Thyroid gland (tissue), 4 donors: Measurements from ENCODE around the gene RIC8B. TPM values are rescaled to one million over a fixed set of nuclear protein-coding genes. Genes with fewer than 3 reads are reported as not detected.
A peak's percentile ranks its signal among the peaks of the same experiment; 100 is the strongest.

Experiments used
- DNase-seq, 2 donors: peaks; one replicate each; pipeline ENCODE4 v3.0.0-alpha.2; 2019
- H3K27ac ChIP-seq, 3 donors: fragments of 200-600 bp; sonication (generic); 1 replicate in 2 of 3; 2 replicates in 1 of 3; pipeline ENCODE4 v1.5.1; 2016 to 2019; ENCODE audit warnings: mild to moderate bottlenecking in 1 of 3, moderate library complexity in 1 of 3
- H3K27me3 ChIP-seq: fragments of 200-600 bp; sonication (generic); one replicate; pipeline ENCODE4 v1.5.1; 2019
- H3K36me3 ChIP-seq, 2 donors: fragments of 200-600 bp; sonication (generic); one replicate each; pipeline ENCODE4 v1.5.1; 2016 to 2019
- H3K4me1 ChIP-seq, 2 donors: fragments of 200-600 bp; sonication (generic); one replicate each; pipeline ENCODE4 v1.5.1; 2017 to 2019
- H3K4me3 ChIP-seq, 3 donors: fragments of 200-600 bp; sonication (generic); replicated peaks in 1 of 3; 1 replicate in 2 of 3; 2 replicates in 1 of 3; pipeline ENCODE4 v1.5.1; 2016; ENCODE audit warnings: mild to moderate bottlenecking in 1 of 3
- H3K9me3 ChIP-seq: fragments of 200-600 bp; sonication (generic); one replicate; pipeline ENCODE4 v1.5.1; 2017
- CTCF ChIP-seq, 6 experiments: fragments of 200-600 bp in 3 of 6; fragments of 450-650 bp in 3 of 6; sonication (generic) in 3 of 6; IDR thresholded peaks; one replicate each; pipeline ENCODE4 v1.5.1; 2016 to 2019; ENCODE audit warnings: antibody characterized with exemption in 6 of 6, mild to moderate bottlenecking in 2 of 6, inconsistent platforms in 1 of 6, moderate library complexity in 1 of 6
- POLR2A ChIP-seq, 2 donors: fragments of 450-650 bp; IDR thresholded peaks; one replicate each; pipeline ENCODE4 v1.6.1; 2017; ENCODE audit warnings: antibody characterized with exemption in 2 of 2, mild to moderate bottlenecking in 2 of 2, moderate library complexity in 1 of 2
- WGBS, 2 donors: methylation state at CpG; one replicate each; pipeline ENCODE4 v1.1.5; 2017; 5-methylcytosine and 5-hydroxymethylcytosine counted together
- intact Hi-C: fragments of 100-400 bp; cut with DNase I; formaldehyde crosslinking; loops from one replicate; pipeline ENCODE4 v1.15.1; 2023
- total RNA-seq, 4 donors: library from RNA; depleted of rRNA; stranded (reverse); fragments of >200 nt; gene quantifications; one replicate each; pipeline ENCODE4 v1.2.3, GENCODE V29; 2016

RIC8B gene
- total RNA-seq, 4 donors from 2014 or later, result 32.5 to 49.8 (median 41.6) TPM

GRCh38 chr12:106750524-106750923 lies 24.0 kb upstream of the RIC8B start:
- Histone ChIP-seq H3K27ac (no peak overlapping the region), H3K4me1 (no peaks in the 10 kb centered on the region), H3K9me3 (no peaks in the 10 kb centered on the region), H3K4me3 (no peak overlapping the region), H3K36me3 (no peaks in the 10 kb centered on the region), H3K27me3 (no peaks in the 10 kb centered on the region)
- TF ChIP-seq CTCF (IDR thresholded peaks at IDR 0.05) (no peak), POLR2A (IDR thresholded peaks at IDR 0.05) (no peak)
- 86 to 96% methylated on average over 3 of the region's 3 CpGs for WGBS, 2 donors
- no peak for DNase-seq
- intact Hi-C loops, result no loop called here

GRCh38 chr12:106753526-106753925 lies 21.0 kb upstream of the RIC8B start:
- DNase-seq, result peak in 1 of 2 donors; percentile 7
- no peak overlapping the region for H3K27ac ChIP-seq
- peaks cover 16 to 17% of the 10 kb centered on the region in 2 donors for H3K4me1 ChIP-seq
- H3K4me3 ChIP-seq, result no peak overlapping the region
- no peak for TF ChIP-seq POLR2A (IDR thresholded peaks at IDR 0.05)
- TF ChIP-seq CTCF (IDR thresholded peaks at IDR 0.05), result no peak
- no peaks in the 10 kb centered on the region for H3K27me3 ChIP-seq
- intact Hi-C loops, result no loop called here
- no peaks in the 10 kb centered on the region for H3K9me3 ChIP-seq
- H3K36me3 ChIP-seq, result no peaks in the 10 kb centered on the region
- 73 to 87% methylated on average over 7 of the region's 7 CpGs for WGBS, 2 donors

- no peak for TF ChIP-seq CTCF (IDR thresholded peaks at IDR 0.05)
- TF ChIP-seq POLR2A (IDR thresholded peaks at IDR 0.05), result no peak
- no peak overlapping the region for H3K27ac ChIP-seq
- DNase-seq, result no peak
- WGBS, 2 donors, result 95 to 100% methylated on average over 1 of the region's 1 CpG
- H3K4me1 ChIP-seq, result peaks cover 24 to 25% of the 10 kb centered on the region in 2 donors
- H3K36me3 ChIP-seq, result no peaks in the 10 kb centered on the region
- no peak overlapping the region for H3K4me3 ChIP-seq
- no peaks in the 10 kb centered on the region for H3K9me3 ChIP-seq
- intact Hi-C loops, result no loop called here
- H3K27me3 ChIP-seq, result no peaks in the 10 kb centered on the region
Observed at GRCh38 chr12:106754331-106754730, 20.2 kb upstream of the RIC8B start.

- H3K4me3 ChIP-seq, result no peak overlapping the region
- TF ChIP-seq POLR2A (IDR thresholded peaks at IDR 0.05), result no peak
- TF ChIP-seq CTCF (IDR thresholded peaks at IDR 0.05), result no peak
- 42 to 68% methylated on average over 6 of the region's 6 CpGs for WGBS, 2 donors
- no peaks in the 10 kb centered on the region for H3K27me3 ChIP-seq
- no peaks in the 10 kb centered on the region for H3K9me3 ChIP-seq
- intact Hi-C loops, result no loop called here
- H3K36me3 ChIP-seq, result no peaks in the 10 kb centered on the region
- peak overlapping the region; percentile 87 to 97 (median 89) for H3K27ac ChIP-seq
- H3K4me1 ChIP-seq, result peaks cover 50 to 52% of the 10 kb centered on the region in 2 donors
- DNase-seq, result peak in 1 of 2 donors; percentile 43
Observed at GRCh38 chr12:106757623-106758348, 16.7 kb upstream of the RIC8B start.

- 48 to 55% methylated on average over 7 of the region's 7 CpGs for WGBS, 2 donors
- peak overlapping the region; percentile 87 to 97 (median 89) for H3K27ac ChIP-seq
- no peaks in the 10 kb centered on the region for H3K27me3 ChIP-seq
- H3K36me3 ChIP-seq, result no peaks in the 10 kb centered on the region
- H3K4me3 ChIP-seq, result no peak overlapping the region
- DNase-seq, result peak; percentile 55 to 67
- TF ChIP-seq POLR2A (IDR thresholded peaks at IDR 0.05) (no peak), CTCF (IDR thresholded peaks at IDR 0.05) (no peak)
- H3K4me1 ChIP-seq, result peaks cover 56 to 58% of the 10 kb centered on the region in 2 donors
- H3K9me3 ChIP-seq, result no peaks in the 10 kb centered on the region
- intact Hi-C loops, result no loop called here
Observed at GRCh38 chr12:106758349-106759110, 16.0 kb upstream of the RIC8B start.
